Measurements from ENCODE around the gene SP5. TPM values are rescaled to one million over a fixed set of nuclear protein-coding genes. Genes with fewer than 3 reads are reported as not detected.

Gene SP5
- total and polyA plus RNA-seq, 2 donors (not counting 3 experiments of a cell fraction or from before 2014, with no cell fraction given): not detected

GRCh38 chr2:170744248-170745002 is 29.3 kb downstream of the SP5 start:
- intact Hi-C loops (cut with micrococcal nuclease): no loop called here
- H3K27ac ChIP-seq (ENCODE audit: insufficient read depth, low read depth, low read length): no peak overlapping the region
- no peak overlapping the region for H3K4me2 ChIP-seq (ENCODE audit: insufficient read depth, low read length)
- no peak for DNase-seq (ENCODE audit: low read depth, low spot score)
- no peaks in the 10 kb centered on the region for H3K79me2 ChIP-seq (ENCODE audit: control insufficient read depth, insufficient read depth, low read length)
- no peak overlapping the region for H3K4me3 ChIP-seq (replicated peaks in 1 of 3; ENCODE audit: insufficient read depth in 1 of 3, low read depth in 1 of 3, low read length in 3 of 3)
- no peaks in the 10 kb centered on the region for H3K9me1 ChIP-seq (replicated peaks; ENCODE audit: control insufficient read depth, extremely low read depth, insufficient read depth, low read length)
- dilution Hi-C loops (cut with MboI; ENCODE audit: extremely low pct_ligation_motif_present, low sequenced_read_pairs): no loop called here
- H2AFZ ChIP-seq (ENCODE audit: low read depth, low read length): no peak overlapping the region
- no peak for FAIRE-seq
- no TSS peak for BruUV-seq (replicated peaks)
- no peaks in the 10 kb centered on the region for H3K4me1 ChIP-seq (ENCODE audit: control insufficient read depth, extremely low read depth, insufficient read depth, low read length)
- TF ChIP-seq, protein P1, sequence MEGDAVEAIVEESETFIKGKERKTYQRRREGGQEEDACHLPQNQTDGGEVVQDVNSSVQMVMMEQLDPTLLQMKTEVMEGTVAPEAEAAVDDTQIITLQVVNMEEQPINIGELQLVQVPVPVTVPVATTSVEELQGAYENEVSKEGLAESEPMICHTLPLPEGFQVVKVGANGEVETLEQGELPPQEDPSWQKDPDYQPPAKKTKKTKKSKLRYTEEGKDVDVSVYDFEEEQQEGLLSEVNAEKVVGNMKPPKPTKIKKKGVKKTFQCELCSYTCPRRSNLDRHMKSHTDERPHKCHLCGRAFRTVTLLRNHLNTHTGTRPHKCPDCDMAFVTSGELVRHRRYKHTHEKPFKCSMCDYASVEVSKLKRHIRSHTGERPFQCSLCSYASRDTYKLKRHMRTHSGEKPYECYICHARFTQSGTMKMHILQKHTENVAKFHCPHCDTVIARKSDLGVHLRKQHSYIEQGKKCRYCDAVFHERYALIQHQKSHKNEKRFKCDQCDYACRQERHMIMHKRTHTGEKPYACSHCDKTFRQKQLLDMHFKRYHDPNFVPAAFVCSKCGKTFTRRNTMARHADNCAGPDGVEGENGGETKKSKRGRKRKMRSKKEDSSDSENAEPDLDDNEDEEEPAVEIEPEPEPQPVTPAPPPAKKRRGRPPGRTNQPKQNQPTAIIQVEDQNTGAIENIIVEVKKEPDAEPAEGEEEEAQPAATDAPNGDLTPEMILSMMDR (IDR thresholded peaks at IDR 0.05; ENCODE audit: extremely low read depth in 1 of 2, insufficient read depth in 1 of 2, low read depth in 1 of 2, low read length in 2 of 2): no peak
- TF ChIP-seq POLR2AphosphoS5 (IDR thresholded peaks at IDR 0.05; ENCODE audit: insufficient read depth, low read depth, low read length) (no peak), MYC (IDR thresholded peaks at IDR 0.05; ENCODE audit: low read depth, low read length) (no peak), MAX (IDR thresholded peaks at IDR 0.05; ENCODE audit: insufficient read depth, insufficient read length) (no peak), GATA2 (IDR thresholded peaks at IDR 0.05; ENCODE audit: insufficient read depth, insufficient read length, low read depth, low read length) (no peak), EZH2 (IDR thresholded peaks at IDR 0.05; ENCODE audit: borderline replicate concordance, low read depth, low read length, severe bottlenecking) (no peak), JUN (IDR thresholded peaks at IDR 0.05; ENCODE audit: borderline replicate concordance, insufficient read depth, insufficient read length, low read depth) (no peak), POLR2A (IDR thresholded peaks at IDR 0.05; ENCODE audit: low read depth, low read length) (no peak), FOS (IDR thresholded peaks at IDR 0.05; ENCODE audit: borderline replicate concordance, insufficient read depth, low read length) (no peak)
- CTCF ChIA-PET: no interaction called here
- no peaks in the 10 kb centered on the region for H4K20me1 ChIP-seq (replicated peaks; ENCODE audit: control insufficient read depth, extremely low read depth, insufficient read depth, low read length)
- no peak overlapping the region for H3K9ac ChIP-seq (replicated peaks; ENCODE audit: extremely low read depth, insufficient read depth, low read length)
- no peaks in the 10 kb centered on the region for H3K36me3 ChIP-seq (ENCODE audit: control insufficient read depth in 2 of 2, extremely low read depth in 1 of 2, insufficient read depth in 2 of 2, low read length in 2 of 2)
- H3K9me3 ChIP-seq (replicated peaks; ENCODE audit: control insufficient read depth, insufficient read depth, low read length): no peaks in the 10 kb centered on the region
- peaks cover 0 to 5% of the 10 kb centered on the region in 2 experiments for H3K27me3 ChIP-seq (ENCODE audit: control insufficient read depth in 2 of 2, insufficient read depth in 2 of 2, low read length in 2 of 2)
- POLR2A ChIA-PET: no interaction called here

Data from endothelial cell of umbilical vein (primary cell).